A549 treated with ZK216348 at 1 μM for 4 hours (cell line): ENCODE results near the gene GJA1. TPM values are rescaled to one million over a fixed set of nuclear protein-coding genes. Genes with fewer than 3 reads are reported as not detected.

Source experiments
- total RNA-seq: library from RNA; stranded (reverse); fragments of 200-300 nt; extraction: Qiagen RNA extraction; gene quantifications from 5 replicates; pipeline ENCODE4 v1.2.3, GENCODE V29; 2022; ENCODE audit warnings: low read depth

Gene GJA1
- 47.2 to 79.8 TPM (median 68.1 TPM) in 5 replicates for total RNA-seq

GRCh38 chr6:121435444-121436069 lies at the start of gene GJA1:
TSS of gene GJA1 (plus strand) at chr6:121435646. CDS start at chr6:121446848, 11,202 bp downstream.

Other genes with a start within 250 kb of the GJA1 start
- 0.42 to 1.7 TPM (median 0.87 TPM) in 5 replicates for gene TBC1D32, start 101.2 kb upstream of the GJA1 start, total RNA-seq